ENCODE data around the gene HTD2.

DNA sequence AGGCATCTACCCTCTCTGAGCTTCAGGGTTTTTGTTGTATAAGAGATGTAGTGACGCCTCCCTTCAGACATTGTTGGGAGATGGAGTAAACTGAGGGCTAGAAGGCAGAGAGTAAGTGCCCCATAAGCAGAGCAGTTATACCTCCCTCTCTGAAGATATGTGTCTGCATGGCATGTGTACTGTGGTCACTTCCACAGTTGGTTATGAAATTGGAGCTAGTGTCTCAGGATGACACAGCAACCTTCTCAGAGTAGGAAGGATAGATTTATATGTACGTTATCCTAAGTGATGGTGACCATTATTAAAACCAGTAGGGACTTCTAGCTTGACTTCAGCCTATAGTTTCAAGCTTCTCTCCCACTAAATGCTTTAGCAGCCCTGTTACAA lies 44.3 kb downstream of the HTD2 start:
- no peak for TF ChIP-seq ZBTB49 (tag by site-specific recombination; IDR thresholded peaks at IDR 0.05; ENCODE audit: low read depth)
- TF ChIP-seq, protein P1, sequence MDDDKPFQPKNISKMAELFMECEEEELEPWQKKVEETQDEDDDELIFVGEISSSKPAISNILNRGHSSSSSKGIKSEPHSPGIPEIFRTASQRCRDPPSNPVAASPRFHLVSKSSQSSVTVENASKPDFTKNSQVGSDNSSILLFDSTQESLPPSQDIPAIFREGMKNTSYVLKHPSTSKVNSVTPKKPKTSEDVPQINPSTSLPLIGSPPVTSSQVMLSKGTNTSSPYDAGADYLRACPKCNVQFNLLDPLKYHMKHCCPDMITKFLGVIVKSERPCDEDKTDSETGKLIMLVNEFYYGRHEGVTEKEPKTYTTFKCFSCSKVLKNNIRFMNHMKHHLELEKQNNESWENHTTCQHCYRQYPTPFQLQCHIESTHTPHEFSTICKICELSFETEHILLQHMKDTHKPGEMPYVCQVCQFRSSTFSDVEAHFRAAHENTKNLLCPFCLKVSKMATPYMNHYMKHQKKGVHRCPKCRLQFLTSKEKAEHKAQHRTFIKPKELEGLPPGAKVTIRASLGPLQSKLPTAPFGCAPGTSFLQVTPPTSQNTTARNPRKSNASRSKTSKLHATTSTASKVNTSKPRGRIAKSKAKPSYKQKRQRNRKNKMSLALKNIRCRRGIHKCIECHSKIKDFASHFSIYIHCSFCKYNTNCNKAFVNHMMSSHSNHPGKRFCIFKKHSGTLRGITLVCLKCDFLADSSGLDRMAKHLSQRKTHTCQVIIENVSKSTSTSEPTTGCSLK (tag by site-specific recombination; IDR thresholded peaks at IDR 0.05) = no peak
- no peak for TF ChIP-seq RBAK (tag by site-specific recombination; IDR thresholded peaks at IDR 0.05)
- no peak for TF ChIP-seq ZNF274 (IDR thresholded peaks at IDR 0.05; ENCODE audit: low read length)
- no peak for TF ChIP-seq ZNF274 (tag by site-specific recombination; IDR thresholded peaks at IDR 0.05; ENCODE audit: borderline replicate concordance)
- TF ChIP-seq ZNF132 (tag by site-specific recombination; IDR thresholded peaks at IDR 0.05; ENCODE audit: borderline replicate concordance) = no peak
- TF ChIP-seq, protein P2, sequence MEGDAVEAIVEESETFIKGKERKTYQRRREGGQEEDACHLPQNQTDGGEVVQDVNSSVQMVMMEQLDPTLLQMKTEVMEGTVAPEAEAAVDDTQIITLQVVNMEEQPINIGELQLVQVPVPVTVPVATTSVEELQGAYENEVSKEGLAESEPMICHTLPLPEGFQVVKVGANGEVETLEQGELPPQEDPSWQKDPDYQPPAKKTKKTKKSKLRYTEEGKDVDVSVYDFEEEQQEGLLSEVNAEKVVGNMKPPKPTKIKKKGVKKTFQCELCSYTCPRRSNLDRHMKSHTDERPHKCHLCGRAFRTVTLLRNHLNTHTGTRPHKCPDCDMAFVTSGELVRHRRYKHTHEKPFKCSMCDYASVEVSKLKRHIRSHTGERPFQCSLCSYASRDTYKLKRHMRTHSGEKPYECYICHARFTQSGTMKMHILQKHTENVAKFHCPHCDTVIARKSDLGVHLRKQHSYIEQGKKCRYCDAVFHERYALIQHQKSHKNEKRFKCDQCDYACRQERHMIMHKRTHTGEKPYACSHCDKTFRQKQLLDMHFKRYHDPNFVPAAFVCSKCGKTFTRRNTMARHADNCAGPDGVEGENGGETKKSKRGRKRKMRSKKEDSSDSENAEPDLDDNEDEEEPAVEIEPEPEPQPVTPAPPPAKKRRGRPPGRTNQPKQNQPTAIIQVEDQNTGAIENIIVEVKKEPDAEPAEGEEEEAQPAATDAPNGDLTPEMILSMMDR (tag by site-specific recombination; IDR thresholded peaks at IDR 0.05) = no peak
- no peak for TF ChIP-seq ZNF629 (tag by site-specific recombination; IDR thresholded peaks at IDR 0.05)
- no peak for TF ChIP-seq ZBTB20 (tag by site-specific recombination; IDR thresholded peaks at IDR 0.05)

Data from HEK293 (cell line).